SU-DHL-6 (cell line): ENCODE measurements around the gene PARP2.

Source experiments
- CTCF ChIP-seq: fragments of 200-600 bp; sonication (generic); IDR thresholded peaks from one replicate; pipeline ENCODE4 v1.5.1; 2017; ENCODE audit warnings: antibody characterized with exemption, mild to moderate bottlenecking, low read length, moderate library complexity; ENCODE audit not compliant: insufficient read depth, poor library complexity, severe bottlenecking
- EZH2phosphoT487 ChIP-seq: fragments of 200-600 bp; sonication (generic), shearing (Covaris generic); conservative IDR thresholded peaks from 2 replicates; pipeline ENCODE4 v1.6.1; 2018; ENCODE audit warnings: mild to moderate bottlenecking, antibody characterized with exemption, low read length, moderate library complexity, mixed read lengths

GRCh38 chr14:20331053-20331613 is 12.3 kb upstream of the PARP2 start:
- no peak for TF ChIP-seq CTCF
- no peak for TF ChIP-seq EZH2phosphoT487
